Measurements from ENCODE around the gene THBS1.
A peak's percentile ranks its signal among the peaks of the same experiment; 100 is the strongest.

The THBS1 gene

GRCh38 chr15:39613271-39613670, 32.4 kb downstream of the THBS1 start:
- DNase-seq (ENCODE audit: low read depth in 2 of 2): peak in 1 of 2 donors; percentile 29
- no peak for TF ChIP-seq CTCF (IDR thresholded peaks at IDR 0.05; ENCODE audit: low read depth, low read length)
- H3K4me3 ChIP-seq (replicated peaks in 1 of 2; ENCODE audit: low read depth in 2 of 2, low read length in 2 of 2): no peak overlapping the region

- peak in 1 of 2 donors; percentile 18 for DNase-seq (ENCODE audit: low read depth in 2 of 2)
- no peak for TF ChIP-seq CTCF (IDR thresholded peaks at IDR 0.05; ENCODE audit: low read depth, low read length)
- no peak overlapping the region for H3K4me3 ChIP-seq (replicated peaks in 1 of 2; ENCODE audit: low read depth in 2 of 2, low read length in 2 of 2)
Observed at GRCh38 chr15:39613861-39614260, 33.0 kb downstream of the THBS1 start.

- TF ChIP-seq CTCF (IDR thresholded peaks at IDR 0.05; ENCODE audit: low read depth, low read length): no peak
- no peak overlapping the region for H3K4me3 ChIP-seq (replicated peaks in 1 of 2; ENCODE audit: low read depth in 2 of 2, low read length in 2 of 2)
- DNase-seq (ENCODE audit: low read depth in 2 of 2): peak in 1 of 2 donors; percentile 34
Observed at GRCh38 chr15:39616731-39617455, 36.0 kb downstream of the THBS1 start.

GRCh38 chr15:39618063-39618823, 37.4 kb downstream of the THBS1 start:
- no peak overlapping the region for H3K4me3 ChIP-seq (replicated peaks in 1 of 2; ENCODE audit: low read depth in 2 of 2, low read length in 2 of 2)
- TF ChIP-seq CTCF (IDR thresholded peaks at IDR 0.05; ENCODE audit: low read depth, low read length): no peak
- peak in 1 of 2 donors; percentile 38 for DNase-seq (ENCODE audit: low read depth in 2 of 2)

GRCh38 chr15:39621210-39621609, 40.3 kb downstream of the THBS1 start:
- no peak overlapping the region for H3K4me3 ChIP-seq (replicated peaks in 1 of 2; ENCODE audit: low read depth in 2 of 2, low read length in 2 of 2)
- TF ChIP-seq CTCF (IDR thresholded peaks at IDR 0.05; ENCODE audit: low read depth, low read length): no peak
- DNase-seq (ENCODE audit: low read depth in 2 of 2): peak in 1 of 2 donors; percentile 42

- H3K4me3 ChIP-seq (replicated peaks in 1 of 2; ENCODE audit: low read depth in 2 of 2, low read length in 2 of 2): no peak overlapping the region
- DNase-seq (ENCODE audit: low read depth in 2 of 2): no peak
- TF ChIP-seq CTCF (IDR thresholded peaks at IDR 0.05; ENCODE audit: low read depth, low read length): no peak
Observed at GRCh38 chr15:39621976-39622375, 41.1 kb downstream of the THBS1 start.
